ENCODE results near the gene TFCP2L1.

The TFCP2L1 gene

DNA sequence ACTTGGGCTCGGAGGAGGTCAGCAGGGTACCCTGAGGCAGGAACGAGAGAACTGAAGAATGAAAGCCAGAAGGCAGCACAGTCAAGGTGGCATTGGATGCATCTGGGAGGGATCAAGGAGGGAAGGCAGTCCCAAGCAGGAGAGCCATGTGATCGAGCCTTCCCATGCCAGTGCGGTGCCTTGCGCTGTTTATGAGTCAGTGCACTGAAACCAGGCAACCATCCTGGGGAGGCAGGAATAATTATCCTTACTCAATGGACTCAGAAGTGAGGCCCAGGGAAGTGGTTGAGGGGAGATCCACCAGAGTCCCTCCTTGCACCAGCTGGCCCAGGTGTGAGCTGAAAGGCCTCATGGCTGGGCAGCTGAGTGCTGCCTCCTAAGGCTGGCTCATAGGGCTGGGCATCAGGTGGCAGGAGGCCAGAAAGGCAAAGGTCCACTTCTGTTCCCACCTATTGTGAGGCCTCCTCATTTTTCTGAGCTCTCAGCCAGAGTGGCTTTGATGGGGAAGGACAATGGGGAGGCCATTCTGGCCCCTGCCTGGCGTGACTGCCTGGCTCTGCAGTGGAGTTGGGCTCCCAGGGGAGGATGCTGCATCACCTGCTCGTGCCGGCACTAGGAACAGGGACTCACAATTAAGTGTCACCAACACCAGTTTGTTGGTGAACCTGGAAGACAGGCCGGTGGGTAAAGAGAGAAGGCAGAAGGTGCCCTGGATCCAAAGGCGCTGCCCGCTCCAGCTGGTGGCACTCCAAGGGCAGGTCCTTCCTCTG, 82.3 kb downstream of the TFCP2L1 start:
- H3K9ac ChIP-seq (ENCODE audit: low read depth, low read length): no peak overlapping the region
- no peaks in the 10 kb centered on the region for H3K9me3 ChIP-seq (ENCODE audit: control insufficient read depth, insufficient read depth, low read length)
- H3K4me1 ChIP-seq (ENCODE audit: insufficient read depth, low read length): no peaks in the 10 kb centered on the region
- no peaks in the 10 kb centered on the region for H3K36me3 ChIP-seq (ENCODE audit: insufficient read depth, low read length)

DNA sequence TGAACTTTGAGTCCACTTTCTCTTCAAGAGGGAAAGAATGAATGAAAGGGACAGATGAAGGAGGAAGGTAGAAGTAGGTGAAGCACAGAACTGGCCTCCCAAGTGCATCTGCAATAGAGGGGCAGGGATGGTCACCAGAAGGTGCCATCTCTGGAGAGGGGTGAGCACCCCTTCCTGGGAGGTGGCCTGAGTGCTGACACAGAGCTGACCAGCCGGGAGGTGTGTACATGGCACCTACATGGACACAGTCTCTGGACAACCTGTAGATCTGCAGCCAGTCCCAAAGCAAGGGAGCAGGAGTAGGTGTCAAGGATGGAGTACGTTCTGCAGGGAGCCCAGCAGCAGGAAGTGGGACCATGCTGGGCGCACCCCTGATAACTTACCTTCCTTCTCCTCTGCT, 83.2 kb downstream of the TFCP2L1 start:
- Histone ChIP-seq H3K9ac (ENCODE audit: low read depth, low read length) (no peak overlapping the region), H3K36me3 (ENCODE audit: insufficient read depth, low read length) (no peaks in the 10 kb centered on the region), H3K9me3 (ENCODE audit: control insufficient read depth, insufficient read depth, low read length) (no peaks in the 10 kb centered on the region), H3K4me1 (ENCODE audit: insufficient read depth, low read length) (no peaks in the 10 kb centered on the region)

DNA sequence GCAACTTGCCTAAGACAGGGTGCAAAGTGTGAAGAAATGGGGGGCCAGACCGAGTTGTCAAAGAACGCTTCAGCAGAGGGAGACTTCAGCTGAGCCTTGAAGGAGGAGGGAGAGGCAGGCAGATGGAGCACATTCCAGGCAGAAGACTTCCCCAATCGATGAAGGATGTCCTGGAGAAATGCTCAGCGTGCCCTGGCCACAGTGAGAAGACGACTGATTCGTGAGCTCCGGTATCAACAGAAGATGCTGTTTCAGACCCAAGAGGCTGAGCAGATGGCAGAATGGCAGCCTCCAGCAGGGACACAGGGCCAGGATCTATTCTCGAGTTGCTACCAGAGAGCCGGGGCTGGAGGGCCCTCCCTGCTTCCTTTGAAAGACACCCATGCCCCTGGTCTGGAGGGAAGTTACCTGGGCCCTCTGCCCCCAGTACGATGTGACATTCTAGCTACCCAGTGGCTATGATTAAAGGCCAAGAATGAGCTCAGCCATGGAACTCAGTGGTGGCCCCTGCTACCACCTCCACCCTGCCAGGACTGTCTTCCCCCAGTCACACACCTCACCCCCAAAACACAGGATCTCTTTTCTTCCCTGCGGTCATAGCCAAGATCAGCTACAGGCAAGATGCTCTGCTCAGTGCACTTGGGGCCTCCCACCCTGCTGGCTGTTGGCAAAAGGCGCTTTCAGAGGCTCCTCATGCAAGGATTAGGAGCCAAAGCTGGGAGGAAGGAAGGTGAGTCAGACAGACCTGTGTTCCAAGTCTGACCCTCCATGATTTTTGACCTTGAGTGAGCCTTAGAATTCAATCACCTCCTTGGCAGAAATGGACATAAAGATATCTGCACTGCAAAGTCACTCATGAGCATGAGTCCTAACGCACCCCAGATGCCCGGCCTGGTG, 84.3 kb downstream of the TFCP2L1 start:
- Histone ChIP-seq H3K9me3 (ENCODE audit: control insufficient read depth, insufficient read depth, low read length) (no peaks in the 10 kb centered on the region), H3K4me1 (ENCODE audit: insufficient read depth, low read length) (no peaks in the 10 kb centered on the region), H3K9ac (ENCODE audit: low read depth, low read length) (no peak overlapping the region), H3K36me3 (ENCODE audit: insufficient read depth, low read length) (no peaks in the 10 kb centered on the region)

DNA sequence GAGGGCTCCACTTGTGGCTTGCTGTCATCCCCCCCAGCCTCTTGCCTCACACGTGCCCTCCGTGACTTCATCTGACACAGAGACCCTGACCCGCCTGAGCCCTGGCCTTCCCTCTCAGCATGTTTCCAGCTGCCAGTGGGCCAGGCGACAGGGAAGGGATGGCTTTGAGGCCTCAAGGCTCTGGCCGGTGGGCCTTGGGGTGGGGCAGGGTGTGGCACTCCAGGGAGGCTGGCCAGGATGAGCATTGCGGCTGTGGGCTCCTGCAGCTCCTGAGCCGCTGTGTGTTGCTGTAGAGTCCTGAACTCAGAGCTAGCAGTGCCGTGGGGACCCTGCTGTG, 85.0 kb downstream of the TFCP2L1 start:
- Histone ChIP-seq H3K9me3 (ENCODE audit: control insufficient read depth, insufficient read depth, low read length) (no peaks in the 10 kb centered on the region), H3K4me1 (ENCODE audit: insufficient read depth, low read length) (no peaks in the 10 kb centered on the region), H3K36me3 (ENCODE audit: insufficient read depth, low read length) (no peaks in the 10 kb centered on the region), H3K9ac (ENCODE audit: low read depth, low read length) (no peak overlapping the region)

DNA sequence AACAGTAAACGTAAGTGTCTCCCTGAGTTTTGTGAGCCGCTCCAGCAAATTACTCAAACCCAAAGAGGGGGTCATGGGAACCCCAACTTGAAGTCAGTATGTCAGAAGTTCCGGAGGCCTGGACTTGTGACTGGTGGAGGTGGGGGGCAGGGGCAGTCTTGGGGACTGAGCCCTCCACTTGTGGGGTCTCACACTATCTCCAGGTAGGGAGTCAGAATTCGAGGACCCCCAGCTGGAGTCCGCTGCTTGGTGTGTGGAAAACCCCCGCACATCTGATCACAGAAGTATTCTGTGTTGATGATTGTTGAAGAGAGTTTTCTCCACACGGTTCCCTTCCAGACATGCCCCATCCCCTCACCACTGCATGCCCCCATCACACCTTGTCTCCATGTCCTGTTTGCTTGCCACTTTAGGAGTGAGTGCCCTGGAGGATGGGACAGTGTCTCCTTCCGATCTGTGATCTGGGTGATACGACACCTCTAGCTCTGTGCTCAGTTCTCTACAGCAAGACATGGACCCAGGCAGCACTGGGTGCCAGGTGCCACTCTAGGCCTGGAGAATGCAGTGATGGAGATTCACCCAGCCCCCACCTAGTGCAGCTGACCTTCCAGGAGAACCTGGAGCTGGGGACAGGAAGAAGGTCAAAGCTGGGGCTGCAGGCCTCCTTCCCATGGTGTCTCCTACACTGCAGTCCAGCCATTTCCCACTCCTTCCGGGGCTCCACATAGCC, 85.6 kb downstream of the TFCP2L1 start:
- Histone ChIP-seq H3K36me3 (ENCODE audit: insufficient read depth, low read length) (no peaks in the 10 kb centered on the region), H3K9ac (ENCODE audit: low read depth, low read length) (no peak overlapping the region), H3K4me1 (ENCODE audit: insufficient read depth, low read length) (no peaks in the 10 kb centered on the region), H3K9me3 (ENCODE audit: control insufficient read depth, insufficient read depth, low read length) (no peaks in the 10 kb centered on the region)

DNA sequence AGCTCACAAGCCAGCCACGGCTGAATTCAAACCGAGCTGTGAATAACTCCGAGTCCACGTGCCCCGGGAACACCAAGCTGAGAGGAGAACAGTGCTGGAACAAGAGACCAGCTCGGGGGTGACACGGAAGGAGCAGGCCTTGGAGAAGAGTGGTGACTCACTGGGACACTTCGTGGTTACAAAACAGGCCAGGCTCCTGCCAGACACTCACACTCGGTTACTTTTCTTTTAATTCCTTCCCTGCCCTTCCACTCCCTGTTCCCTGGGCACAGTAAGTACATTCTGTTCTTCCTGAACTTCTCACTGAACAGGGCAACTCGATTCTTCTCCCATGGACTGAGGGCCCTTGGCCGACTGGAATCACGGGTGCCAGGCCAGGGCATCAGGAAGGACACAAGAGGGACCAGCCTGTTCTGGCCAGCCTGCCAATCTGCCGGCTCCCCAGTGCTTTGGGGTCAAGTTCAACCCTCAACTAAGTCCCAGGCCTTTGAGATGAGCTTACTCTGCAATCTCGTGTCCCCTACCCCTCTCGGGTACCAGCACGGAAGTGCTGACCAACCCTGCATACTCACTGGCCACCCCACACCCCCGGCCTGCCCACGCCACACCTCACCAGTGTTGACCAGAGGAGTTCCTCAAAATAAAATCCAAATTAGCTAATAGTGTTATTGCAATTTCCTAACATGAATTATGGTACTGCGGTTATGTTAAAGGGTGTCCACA, 87.5 kb downstream of the TFCP2L1 start:
- no peaks in the 10 kb centered on the region for H3K4me1 ChIP-seq (ENCODE audit: insufficient read depth, low read length)
- H3K36me3 ChIP-seq (ENCODE audit: insufficient read depth, low read length): no peaks in the 10 kb centered on the region
- no peak overlapping the region for H3K9ac ChIP-seq (ENCODE audit: low read depth, low read length)
- H3K9me3 ChIP-seq (ENCODE audit: control insufficient read depth, insufficient read depth, low read length): no peaks in the 10 kb centered on the region

DNA sequence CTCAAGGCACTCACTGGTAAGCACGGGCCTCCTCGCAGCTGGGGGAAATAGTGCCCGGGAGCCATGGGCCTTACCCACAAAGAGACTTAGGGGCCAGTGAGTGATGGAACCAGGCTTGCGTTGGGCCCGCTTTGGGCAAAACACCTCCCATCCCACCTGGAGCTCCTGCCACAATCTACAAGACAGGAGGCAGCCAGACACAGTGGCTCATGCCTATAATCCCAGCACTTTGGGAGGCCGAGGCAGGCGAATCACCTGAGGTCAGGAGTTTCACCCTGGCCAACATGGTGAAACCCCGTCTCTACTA, 88.2 kb downstream of the TFCP2L1 start:
- Histone ChIP-seq H3K4me1 (ENCODE audit: insufficient read depth, low read length) (no peaks in the 10 kb centered on the region), H3K9me3 (ENCODE audit: control insufficient read depth, insufficient read depth, low read length) (no peaks in the 10 kb centered on the region), H3K36me3 (ENCODE audit: insufficient read depth, low read length) (no peaks in the 10 kb centered on the region), H3K9ac (ENCODE audit: low read depth, low read length) (no peak overlapping the region)

DNA sequence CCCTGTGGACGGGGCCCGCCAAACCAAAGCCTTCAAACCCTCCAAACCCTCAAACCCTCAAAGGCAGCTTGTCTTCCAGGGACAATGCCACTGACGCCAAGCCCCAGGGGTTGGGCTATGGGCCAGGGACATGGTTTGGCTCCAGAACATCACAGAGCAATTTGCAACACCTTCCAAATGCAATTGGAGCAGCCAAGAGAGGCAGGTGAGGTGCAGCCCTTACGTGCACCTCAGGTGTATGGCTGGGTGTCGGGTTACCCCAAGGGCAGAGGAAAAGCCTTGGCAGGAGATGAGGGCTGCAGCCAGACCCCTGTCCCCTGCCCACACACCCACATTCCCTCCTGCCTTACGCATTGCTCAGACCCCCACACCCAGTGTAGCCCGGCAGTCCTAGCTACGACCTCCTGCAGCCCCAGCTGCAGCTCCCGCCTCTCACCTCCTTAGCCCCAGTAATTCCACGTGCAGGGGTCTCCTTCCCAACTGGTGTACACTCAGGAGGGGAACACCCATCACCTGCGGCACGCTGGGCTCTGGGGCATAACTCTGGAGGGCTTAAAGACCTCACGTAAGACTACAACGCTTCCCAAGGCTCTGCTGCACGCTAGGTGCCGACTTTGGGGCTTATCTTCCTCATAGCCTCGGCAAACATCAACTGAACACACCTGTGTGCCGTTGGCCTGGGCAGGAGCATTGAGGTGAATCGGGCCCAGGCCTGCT, 88.7 kb downstream of the TFCP2L1 start:
- Histone ChIP-seq H3K9ac (ENCODE audit: low read depth, low read length) (no peak overlapping the region), H3K36me3 (ENCODE audit: insufficient read depth, low read length) (no peaks in the 10 kb centered on the region), H3K4me1 (ENCODE audit: insufficient read depth, low read length) (no peaks in the 10 kb centered on the region), H3K9me3 (ENCODE audit: control insufficient read depth, insufficient read depth, low read length) (no peaks in the 10 kb centered on the region)

DNA sequence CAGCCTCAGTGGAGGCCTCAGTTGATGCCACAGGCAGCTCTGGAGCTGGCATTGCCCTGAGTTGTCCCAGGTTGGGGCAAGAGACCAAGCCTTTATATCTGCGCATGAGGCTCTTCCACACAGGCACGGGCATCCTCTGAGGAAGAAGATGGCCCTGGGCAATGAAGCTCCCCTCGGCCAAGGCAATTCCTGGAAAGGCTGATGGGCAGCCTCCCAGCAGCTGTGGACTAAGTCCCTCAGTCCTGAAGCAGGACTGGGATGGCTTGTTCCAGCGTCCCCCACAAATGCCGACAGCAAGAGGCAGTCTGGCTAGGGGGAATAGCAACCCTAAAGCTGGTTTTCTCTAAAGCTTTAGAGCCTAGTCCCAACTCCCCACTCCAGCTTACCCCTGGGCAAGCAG, 90.0 kb downstream of the TFCP2L1 start:
- Histone ChIP-seq H3K9ac (ENCODE audit: low read depth, low read length) (no peak overlapping the region), H3K9me3 (ENCODE audit: control insufficient read depth, insufficient read depth, low read length) (no peaks in the 10 kb centered on the region), H3K36me3 (ENCODE audit: insufficient read depth, low read length) (no peaks in the 10 kb centered on the region), H3K4me1 (ENCODE audit: insufficient read depth, low read length) (no peaks in the 10 kb centered on the region)

DNA sequence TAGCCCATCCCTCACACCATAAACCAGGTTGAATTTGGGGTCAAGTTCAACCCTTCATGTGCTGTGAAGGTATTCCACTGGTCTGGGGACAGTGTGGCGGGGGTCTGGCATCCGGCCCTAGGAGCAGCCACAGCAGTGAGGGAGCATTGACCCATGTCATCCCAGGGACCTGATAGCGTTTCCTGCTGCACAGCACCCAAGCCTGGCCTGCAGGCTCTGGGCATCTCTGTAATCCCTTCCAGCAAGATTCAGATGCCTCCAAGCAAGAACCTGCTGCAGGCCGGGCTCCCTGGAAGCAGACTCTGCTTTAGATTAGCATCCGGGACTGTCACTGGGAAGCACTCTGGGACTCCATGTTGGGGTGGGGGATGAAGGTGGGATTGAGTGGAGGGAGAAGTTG, 90.4 kb downstream of the TFCP2L1 start:
- no peak overlapping the region for H3K9ac ChIP-seq (ENCODE audit: low read depth, low read length)
- no peaks in the 10 kb centered on the region for H3K36me3 ChIP-seq (ENCODE audit: insufficient read depth, low read length)
- no peaks in the 10 kb centered on the region for H3K4me1 ChIP-seq (ENCODE audit: insufficient read depth, low read length)
- no peaks in the 10 kb centered on the region for H3K9me3 ChIP-seq (ENCODE audit: control insufficient read depth, insufficient read depth, low read length)

DNA sequence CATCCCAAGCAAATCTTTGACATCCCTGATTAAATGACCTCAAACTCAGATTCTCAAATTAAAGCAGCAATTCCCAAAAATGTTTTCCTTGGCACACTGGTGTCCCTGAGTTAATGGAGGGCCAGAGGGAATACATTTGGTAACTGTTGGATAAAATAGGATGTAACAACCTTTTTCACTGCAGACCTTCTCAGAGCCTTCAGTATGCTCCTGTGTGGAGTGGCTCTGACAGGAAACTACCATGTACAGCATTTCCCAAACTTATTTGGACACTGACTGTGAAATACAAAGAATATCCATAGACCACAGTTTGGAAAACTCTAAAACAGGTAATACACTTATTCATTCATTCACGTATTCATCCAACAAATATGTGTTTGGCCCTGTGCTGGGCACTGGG, 91.8 kb downstream of the TFCP2L1 start:
- H3K9me3 ChIP-seq (ENCODE audit: control insufficient read depth, insufficient read depth, low read length): no peaks in the 10 kb centered on the region
- no peaks in the 10 kb centered on the region for H3K36me3 ChIP-seq (ENCODE audit: insufficient read depth, low read length)
- H3K9ac ChIP-seq (ENCODE audit: low read depth, low read length): no peak overlapping the region
- H3K4me1 ChIP-seq (ENCODE audit: insufficient read depth, low read length): no peaks in the 10 kb centered on the region

DNA sequence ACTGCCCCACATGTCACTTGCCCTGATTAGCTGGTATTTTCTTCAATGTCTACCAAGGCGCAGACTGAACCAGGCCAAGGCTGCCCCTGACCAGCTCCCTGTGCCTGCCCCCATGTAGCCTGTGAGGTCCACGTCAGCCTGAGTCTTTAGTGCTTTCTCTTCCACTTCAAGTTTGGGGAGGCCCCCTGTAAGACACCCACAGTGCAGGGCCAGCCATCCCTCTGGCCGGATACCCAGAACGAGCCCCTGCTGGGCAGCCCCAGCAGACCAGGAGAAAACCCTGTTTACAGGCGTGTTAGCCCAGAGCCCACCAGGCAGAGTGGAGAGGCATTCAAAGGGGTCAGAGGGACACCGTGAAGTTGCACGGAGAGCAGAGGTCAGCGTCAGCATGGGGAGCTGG, 92.4 kb downstream of the TFCP2L1 start:
- Histone ChIP-seq H3K9me3 (ENCODE audit: control insufficient read depth, insufficient read depth, low read length) (no peaks in the 10 kb centered on the region), H3K36me3 (ENCODE audit: insufficient read depth, low read length) (no peaks in the 10 kb centered on the region), H3K9ac (ENCODE audit: low read depth, low read length) (no peak overlapping the region), H3K4me1 (ENCODE audit: insufficient read depth, low read length) (no peaks in the 10 kb centered on the region)

DNA sequence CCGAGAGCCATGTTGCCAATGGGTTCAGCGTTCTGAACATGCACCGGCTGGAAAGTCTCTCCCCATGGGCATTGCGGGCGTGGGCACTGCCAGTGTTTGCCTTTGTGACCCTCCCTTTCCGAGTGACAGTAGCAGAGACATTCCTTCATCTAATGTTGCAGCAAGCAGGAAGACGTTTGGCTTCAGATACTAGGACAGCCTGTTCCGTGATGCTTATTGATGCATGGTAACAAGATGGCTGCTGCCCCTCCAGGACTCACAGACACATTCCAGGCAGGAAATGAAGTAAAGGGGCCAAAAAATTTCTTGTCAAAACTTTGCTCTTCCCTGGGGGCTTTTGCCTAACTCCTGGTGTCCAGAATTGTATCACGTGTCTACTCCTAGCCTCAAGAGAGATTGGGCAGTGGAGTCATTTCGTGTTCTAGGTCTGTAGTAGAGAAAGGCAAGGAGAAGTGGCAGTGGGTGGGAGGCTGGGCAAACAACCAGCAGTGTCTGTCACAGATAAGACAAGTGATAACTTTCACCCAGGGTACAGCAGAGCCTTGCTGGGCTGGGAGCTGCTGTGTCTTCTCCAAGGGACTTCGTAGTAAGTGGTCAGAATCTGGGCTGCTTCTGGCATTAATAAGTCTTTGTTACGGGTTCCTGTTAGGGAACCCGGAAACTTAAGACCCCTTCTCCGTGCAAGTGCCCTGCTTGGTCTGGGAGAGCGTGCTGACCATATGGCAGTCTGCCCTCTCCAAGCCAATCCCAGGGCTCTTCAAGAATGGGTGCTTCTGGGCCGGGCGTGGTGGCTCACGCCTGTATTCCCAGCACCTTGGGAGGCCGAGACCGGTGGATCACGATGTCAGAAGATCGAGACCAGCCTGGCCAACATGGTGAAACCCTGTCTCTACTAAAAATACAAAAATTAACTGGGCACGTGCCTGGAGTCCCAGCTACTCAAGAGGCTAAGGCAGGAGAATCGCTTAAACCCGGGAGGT, 93.5 kb downstream of the TFCP2L1 start:
- Histone ChIP-seq H3K4me1 (ENCODE audit: insufficient read depth, low read length) (no peaks in the 10 kb centered on the region), H3K36me3 (ENCODE audit: insufficient read depth, low read length) (no peaks in the 10 kb centered on the region), H3K9me3 (ENCODE audit: control insufficient read depth, insufficient read depth, low read length) (no peaks in the 10 kb centered on the region), H3K9ac (ENCODE audit: low read depth, low read length) (no peak overlapping the region)

All from ES-I3 (cell line).